ENCODE results near the gene MLLT10. TPM values are rescaled to one million over a fixed set of nuclear protein-coding genes. Genes with fewer than 3 reads are reported as not detected.

The MLLT10 gene
- total RNA-seq, 1 experiment from 2014 or later, result 72.3 TPM

GRCh38 chr10:21760332-21760731 is 226.3 kb downstream of the MLLT10 start:
- Histone ChIP-seq H2AK5ac (ENCODE audit: insufficient read length, low read length) (no peak overlapping the region), H2BK5ac (ENCODE audit: insufficient read length, low read length) (no peak overlapping the region), H2BK120ac (ENCODE audit: low read depth, low read length, poor library complexity, severe bottlenecking) (no peak overlapping the region), H2AFZ (ENCODE audit: low read length) (no peak overlapping the region), H3K27me3 (ENCODE audit: insufficient read depth, low read length) (no peaks in the 10 kb centered on the region), H3K79me2 (ENCODE audit: insufficient read depth, low read length) (no peaks in the 10 kb centered on the region), H3K56ac (ENCODE audit: insufficient read length, low read depth, low read length) (no peak overlapping the region), H4K8ac (replicated peaks; ENCODE audit: insufficient read length, low read depth, low read length) (no peak overlapping the region), H3K23ac (ENCODE audit: insufficient read length, low read depth, low read length) (no peak overlapping the region), H2BK15ac (ENCODE audit: low read depth, low read length) (no peak overlapping the region), H4K91ac (ENCODE audit: insufficient read length, low read depth, low read length) (no peak overlapping the region), H3K27ac (ENCODE audit: insufficient read length, low read depth, low read length) (no peak overlapping the region), H4K20me1 (ENCODE audit: control insufficient read depth, insufficient read depth, insufficient read length) (no peaks in the 10 kb centered on the region), H3K18ac (ENCODE audit: insufficient read length, low read depth, low read length) (no peak overlapping the region), H4K5ac (ENCODE audit: insufficient read length, low read depth, low read length) (no peak overlapping the region), H3K4me2 (ENCODE audit: insufficient read depth, insufficient read length, low read length) (no peak overlapping the region), H3K79me1 (ENCODE audit: insufficient read depth, low read depth, low read length, poor library complexity, severe bottlenecking) (no peaks in the 10 kb centered on the region), H2BK20ac (ENCODE audit: low read depth, low read length, poor library complexity, severe bottlenecking) (no peak overlapping the region), H2BK12ac (ENCODE audit: insufficient read length, low read depth, low read length) (no peak overlapping the region), H3K4me1 (ENCODE audit: insufficient read depth, low read length) (peaks cover 3% of the 10 kb centered on the region; the same call in 1 of the 2 replicates), H3K23me2 (ENCODE audit: insufficient read length, low read depth, low read length, poor library complexity, severe bottlenecking) (no peaks in the 10 kb centered on the region), H3K4ac (ENCODE audit: low read depth, low read length) (no peak overlapping the region), H3K9me3 (ENCODE audit: control insufficient read depth, low read depth, low read length) (no peaks in the 10 kb centered on the region), H3K9ac (ENCODE audit: extremely low read depth, insufficient read length, low read length) (no peak overlapping the region), H3T11ph (ENCODE audit: low read length) (no peak overlapping the region), H3K14ac (ENCODE audit: insufficient read depth, low read length) (no peak overlapping the region)
- H3K36me3 Mint-ChIP-seq (ENCODE audit: insufficient read depth in 1 of 3, low read depth in 3 of 3), result no peaks in the 10 kb centered on the region; a peak in 1 of 7 replicates
- no peak overlapping the region for H3K4me3 Mint-ChIP-seq
- H3K9me3 Mint-ChIP-seq, result no peaks in the 10 kb centered on the region; a peak in 1 of 5 replicates
- TF ChIP-seq, protein P1, sequence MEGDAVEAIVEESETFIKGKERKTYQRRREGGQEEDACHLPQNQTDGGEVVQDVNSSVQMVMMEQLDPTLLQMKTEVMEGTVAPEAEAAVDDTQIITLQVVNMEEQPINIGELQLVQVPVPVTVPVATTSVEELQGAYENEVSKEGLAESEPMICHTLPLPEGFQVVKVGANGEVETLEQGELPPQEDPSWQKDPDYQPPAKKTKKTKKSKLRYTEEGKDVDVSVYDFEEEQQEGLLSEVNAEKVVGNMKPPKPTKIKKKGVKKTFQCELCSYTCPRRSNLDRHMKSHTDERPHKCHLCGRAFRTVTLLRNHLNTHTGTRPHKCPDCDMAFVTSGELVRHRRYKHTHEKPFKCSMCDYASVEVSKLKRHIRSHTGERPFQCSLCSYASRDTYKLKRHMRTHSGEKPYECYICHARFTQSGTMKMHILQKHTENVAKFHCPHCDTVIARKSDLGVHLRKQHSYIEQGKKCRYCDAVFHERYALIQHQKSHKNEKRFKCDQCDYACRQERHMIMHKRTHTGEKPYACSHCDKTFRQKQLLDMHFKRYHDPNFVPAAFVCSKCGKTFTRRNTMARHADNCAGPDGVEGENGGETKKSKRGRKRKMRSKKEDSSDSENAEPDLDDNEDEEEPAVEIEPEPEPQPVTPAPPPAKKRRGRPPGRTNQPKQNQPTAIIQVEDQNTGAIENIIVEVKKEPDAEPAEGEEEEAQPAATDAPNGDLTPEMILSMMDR (conservative IDR thresholded peaks at IDR 0.05), result no peak
- no peak for DNase-seq
- no CpG with 5 or more reads among the region's 2 CpGs for WGBS (ENCODE audit: extremely low coverage, insufficient read length, low lambda C conversion rate)
- no peak overlapping the region for H3K27ac Mint-ChIP-seq
- no peaks in the 10 kb centered on the region for H3K27me3 Mint-ChIP-seq (ENCODE audit: low read depth)
- peaks cover 39 to 41% of the 10 kb centered on the region in 2 experiments for H3K4me1 Mint-ChIP-seq
